ENCODE results near the gene GPR108. TPM values are rescaled to one million over a fixed set of nuclear protein-coding genes. Genes with fewer than 3 reads are reported as not detected.
A peak's percentile ranks its signal among the peaks of the same experiment; 100 is the strongest.
"Not testable (repeated sequence)": the region's sequence is repeated elsewhere in the genome, so short reads cannot be mapped to it uniquely, and the experiment has no call there.

The GPR108 gene
- total RNA-seq, 1 donor from 2014 or later, result 65.9 TPM

DNA sequence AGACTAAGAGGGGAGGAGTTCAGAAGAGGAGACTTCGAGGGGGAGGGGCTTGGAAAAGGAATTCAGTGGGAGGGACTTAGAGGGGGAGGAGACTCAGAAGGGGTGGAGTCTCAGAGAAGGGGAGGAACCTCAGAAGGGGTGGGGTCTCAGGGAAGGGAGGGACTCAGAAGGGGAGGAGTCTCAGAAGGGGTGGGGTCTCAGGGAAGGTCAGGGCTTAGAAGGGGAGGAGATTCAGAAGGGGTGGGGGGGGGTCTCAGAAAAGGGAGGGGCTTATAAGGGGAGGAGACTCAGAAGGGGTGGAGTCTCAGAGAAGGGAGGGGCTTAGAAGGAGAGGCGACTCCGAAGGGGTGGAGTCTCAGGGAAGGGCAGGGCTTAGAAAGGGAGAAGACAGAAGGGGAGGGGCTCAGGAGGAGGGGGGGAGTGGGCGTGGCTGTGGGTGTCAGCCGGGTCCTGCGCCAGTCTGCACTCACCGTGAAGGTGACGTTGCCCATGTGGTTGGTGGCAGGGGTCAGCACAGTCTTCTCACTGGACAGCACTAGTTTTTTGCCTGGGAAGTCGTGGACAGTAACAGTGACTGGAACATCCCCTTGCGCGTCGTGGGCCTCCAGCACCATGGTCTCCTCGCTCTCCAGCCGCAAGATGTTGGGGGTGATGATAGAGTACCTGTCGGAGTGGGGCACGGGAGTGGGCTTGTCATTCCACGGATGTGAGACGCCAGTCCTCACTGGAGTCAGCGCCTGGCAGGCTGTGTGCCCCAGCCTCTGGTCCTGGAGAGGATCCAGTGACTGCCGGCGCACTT is 18.4 kb downstream of the GPR108 start:
- peak; percentile 20 for ATAC-seq

GRCh38 chr19:6718111-6718740 is 19.2 kb downstream of the GPR108 start:
- ATAC-seq, result no peak

DNA sequence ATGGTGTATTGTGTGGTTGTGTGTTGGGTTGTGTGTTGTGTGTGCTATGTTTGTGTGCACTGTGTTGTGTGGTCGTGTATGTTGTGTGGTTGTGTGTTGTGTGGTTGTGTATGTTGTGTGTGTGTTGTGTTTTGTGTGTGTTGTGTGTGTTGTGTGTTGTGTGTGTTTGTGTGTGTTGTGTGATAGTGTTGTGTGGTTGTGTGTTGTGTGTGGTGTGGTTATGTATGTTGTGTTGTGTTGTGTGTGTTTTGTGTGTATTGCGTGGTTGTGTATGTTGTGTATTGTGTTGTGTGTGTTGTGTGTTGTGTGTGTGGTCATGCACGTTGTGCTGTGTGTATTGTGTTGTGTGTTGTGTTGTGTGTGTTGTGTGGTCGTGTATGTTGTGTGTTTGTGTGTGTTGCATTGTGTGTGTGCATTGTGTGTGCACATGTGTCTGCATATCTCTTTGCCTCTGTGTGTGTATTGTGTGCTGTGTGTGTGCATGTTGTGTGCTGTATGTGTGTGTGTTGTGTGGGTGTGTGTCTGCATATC is 19.9 kb downstream of the GPR108 start:
- no peak for ATAC-seq

DNA sequence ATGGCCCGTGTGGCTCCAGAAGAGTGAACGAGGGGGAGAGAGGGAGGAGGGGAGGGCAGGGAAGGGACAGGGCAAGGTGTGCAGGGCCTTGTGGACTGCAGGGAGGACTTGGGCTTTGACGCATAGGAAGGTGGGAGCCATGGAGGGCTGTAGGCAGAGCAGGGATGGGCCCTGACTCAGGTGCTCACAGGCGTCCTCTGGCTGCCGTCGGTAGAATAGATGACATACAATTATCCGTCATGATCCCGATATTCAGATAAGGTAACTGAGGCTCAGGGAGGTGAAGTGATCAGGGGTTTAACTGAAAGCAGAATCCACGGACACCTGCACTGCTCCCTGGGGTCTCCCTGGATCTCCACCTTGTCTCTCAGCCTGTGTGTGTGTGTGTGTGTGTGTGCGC is 20.3 kb downstream of the GPR108 start:
- no peak for ATAC-seq

GRCh38 chr19:6716610-6716970 is 20.8 kb downstream of the GPR108 start:
- no peak for ATAC-seq

- no peak for ATAC-seq
These were observed 22.4 kb downstream of the GPR108 start for GRCh38 chr19:6714749-6715555.

DNA sequence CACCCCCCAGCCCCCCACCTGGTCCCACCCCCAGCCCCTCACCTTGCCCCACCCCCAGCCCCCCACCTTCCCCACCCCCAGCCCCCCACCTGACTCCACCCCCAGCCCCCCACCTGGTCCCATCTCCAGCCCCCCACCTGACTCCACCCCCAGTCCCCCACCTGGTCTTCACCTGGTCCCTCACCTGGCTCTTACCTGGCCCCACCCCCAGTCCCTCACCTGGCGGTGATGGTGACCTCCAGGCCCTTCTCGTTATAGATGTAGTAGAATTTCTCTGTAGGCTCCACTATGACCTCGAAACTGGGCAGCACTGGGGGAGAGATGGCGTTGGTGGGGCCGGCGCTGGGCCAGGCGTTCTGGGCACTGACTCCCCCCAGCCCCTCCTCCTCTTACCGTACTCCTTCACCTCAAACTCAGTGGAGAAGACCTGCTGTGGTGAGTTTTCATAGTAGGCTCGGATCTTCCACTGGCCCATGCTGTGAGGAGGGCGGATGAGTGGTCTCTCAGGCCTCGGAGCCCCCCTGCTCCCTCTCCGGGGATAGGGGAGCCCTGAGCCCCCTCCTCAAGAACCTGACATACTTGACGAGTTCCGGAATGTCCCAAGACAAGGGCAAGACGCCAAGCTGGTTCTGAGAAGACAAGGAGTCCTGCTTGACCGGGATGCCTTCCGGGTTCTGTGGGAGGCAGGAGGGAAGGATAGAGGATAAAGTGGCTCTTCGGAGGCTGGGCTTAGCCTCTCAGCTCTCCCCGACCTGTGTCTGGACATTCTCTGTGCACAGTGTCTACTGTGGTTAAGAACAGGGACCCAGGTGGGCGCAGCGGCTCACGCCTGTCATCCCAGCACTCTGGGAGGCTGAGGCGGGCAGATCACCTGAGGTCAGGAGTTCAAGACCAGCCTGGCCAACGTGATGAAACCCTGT is 23.3 kb downstream of the GPR108 start:
- no peak for ATAC-seq

- ATAC-seq, result no peak
These were observed 24.4 kb downstream of the GPR108 start for GRCh38 chr19:6712692-6713670.

- ATAC-seq, result no peak
These were observed 25.1 kb downstream of the GPR108 start for GRCh38 chr19:6712231-6712630.

- ATAC-seq, result no peak
These were observed 25.8 kb downstream of the GPR108 start for GRCh38 chr19:6711605-6712004.

GRCh38 chr19:6711078-6711361 is 26.4 kb downstream of the GPR108 start:
- no peak for ATAC-seq

DNA sequence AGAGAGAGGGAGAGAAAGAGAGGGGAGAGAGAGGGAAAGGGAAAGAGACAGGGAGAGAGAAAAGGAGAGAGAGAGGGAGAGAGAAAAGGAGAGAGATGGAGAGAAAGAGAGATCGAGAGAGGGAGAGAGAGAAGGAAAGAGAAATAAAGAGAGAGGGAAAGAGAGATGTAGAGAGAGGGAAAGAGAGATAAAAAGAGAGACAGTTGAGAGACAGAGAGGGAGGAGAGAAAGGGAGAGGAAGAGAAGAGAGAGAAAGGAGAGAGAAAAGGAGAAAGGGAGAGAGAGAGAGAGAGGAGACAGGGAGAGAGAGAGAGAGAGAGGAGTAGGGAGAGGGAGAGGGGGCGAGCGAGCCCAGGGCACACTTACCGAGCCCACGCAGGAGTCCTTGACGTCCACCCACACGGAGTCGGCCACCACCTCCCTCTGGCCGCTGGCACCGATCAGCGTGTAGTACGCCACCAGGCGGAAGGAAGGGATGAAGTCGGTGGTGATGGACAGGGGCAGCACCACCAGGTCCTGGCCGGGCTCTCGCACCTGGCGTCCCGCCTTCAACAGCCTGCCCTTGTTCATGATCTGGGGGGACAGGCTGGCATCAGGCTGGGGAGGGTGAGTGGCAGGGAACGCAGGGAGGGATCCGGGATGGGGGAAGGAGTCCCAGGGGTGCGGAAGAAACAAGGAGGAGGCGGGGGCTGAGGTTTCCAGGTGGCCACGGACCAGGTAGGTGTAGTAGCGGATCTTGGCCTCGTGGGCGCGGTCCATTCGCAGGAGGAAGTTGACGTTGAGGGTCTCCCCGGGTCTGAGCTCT is 26.9 kb downstream of the GPR108 start:
- ATAC-seq, result no peak

DNA sequence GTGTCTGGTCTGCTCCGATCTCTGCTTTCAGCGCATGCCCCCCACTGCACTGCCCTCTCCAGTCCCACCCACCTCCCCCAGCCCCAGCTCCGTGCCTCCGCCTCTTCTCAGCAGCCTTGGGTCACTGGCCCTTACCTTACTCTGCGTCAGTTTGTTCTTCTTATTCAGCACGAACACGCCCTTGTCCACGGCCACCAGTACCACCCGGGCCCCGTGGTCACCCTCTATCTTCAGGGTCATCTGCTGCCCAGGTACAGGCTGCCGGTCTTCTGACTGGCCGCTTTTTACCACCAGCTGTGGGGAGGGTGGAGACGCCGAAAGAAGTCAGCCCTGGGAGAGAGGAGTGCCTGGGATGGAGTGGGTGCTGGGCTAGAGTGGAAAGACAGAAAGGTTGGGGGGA is 27.8 kb downstream of the GPR108 start:
- ATAC-seq, result no peak

DNA sequence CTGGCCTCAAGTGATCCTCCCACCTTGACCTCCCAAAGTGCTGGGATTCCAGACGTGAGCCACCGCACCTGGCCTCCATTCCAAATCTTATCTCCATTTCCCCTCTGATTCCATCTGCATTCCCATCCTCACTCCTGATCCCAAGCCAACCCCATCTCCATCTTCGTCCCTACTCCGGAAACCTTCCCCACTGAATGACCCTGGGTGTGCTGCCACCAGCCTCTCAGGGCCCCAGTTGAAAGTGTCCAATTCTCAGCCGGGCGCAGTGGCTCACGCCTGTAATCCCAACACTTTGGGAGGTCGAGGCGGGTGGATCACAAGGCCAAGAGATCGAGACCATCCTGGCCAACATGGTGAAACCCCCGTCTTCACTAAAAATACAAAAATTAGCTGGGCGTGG is 28.5 kb downstream of the GPR108 start:
- ATAC-seq, result not testable (repeated sequence)

DNA sequence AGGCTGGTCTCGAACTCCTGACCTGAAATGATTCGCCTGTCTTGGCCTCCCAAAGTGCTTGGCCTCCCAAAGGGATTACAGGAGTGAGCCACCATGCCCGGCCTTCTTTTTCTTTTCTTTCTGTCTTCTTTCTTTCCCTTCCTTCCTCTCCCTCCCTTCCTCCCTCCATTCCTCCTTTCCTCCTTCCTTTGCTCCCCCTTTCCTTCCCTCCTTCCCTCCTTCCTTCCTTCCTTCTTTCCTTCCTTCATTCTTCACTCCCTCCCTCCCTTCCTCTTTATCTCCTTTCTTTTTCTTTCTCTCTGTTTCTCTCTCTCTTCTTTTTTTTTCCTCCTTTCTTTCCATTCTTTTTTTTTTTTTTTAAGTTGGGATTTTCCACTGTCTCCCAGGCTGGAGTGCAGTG is 29.0 kb downstream of the GPR108 start:
- ATAC-seq, result no peak

DNA sequence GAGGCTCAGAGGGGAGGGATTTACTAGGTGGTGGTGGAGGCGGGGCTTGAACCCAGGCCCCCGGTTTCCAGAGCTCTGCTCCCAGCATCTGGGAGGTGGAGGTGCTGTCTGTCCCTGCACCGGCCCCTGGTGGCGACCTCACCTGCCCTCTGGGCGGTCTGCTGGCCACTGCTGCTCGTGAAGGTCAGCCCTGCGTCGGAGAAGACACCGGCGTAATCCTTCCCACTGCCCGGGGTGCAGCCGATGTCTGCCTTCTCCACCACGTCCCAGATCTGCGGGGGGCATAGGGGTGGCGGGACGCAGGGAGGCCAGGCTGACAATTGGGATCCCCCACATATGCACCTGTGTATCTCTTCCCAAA is 29.7 kb downstream of the GPR108 start:
- no peak for ATAC-seq

DNA sequence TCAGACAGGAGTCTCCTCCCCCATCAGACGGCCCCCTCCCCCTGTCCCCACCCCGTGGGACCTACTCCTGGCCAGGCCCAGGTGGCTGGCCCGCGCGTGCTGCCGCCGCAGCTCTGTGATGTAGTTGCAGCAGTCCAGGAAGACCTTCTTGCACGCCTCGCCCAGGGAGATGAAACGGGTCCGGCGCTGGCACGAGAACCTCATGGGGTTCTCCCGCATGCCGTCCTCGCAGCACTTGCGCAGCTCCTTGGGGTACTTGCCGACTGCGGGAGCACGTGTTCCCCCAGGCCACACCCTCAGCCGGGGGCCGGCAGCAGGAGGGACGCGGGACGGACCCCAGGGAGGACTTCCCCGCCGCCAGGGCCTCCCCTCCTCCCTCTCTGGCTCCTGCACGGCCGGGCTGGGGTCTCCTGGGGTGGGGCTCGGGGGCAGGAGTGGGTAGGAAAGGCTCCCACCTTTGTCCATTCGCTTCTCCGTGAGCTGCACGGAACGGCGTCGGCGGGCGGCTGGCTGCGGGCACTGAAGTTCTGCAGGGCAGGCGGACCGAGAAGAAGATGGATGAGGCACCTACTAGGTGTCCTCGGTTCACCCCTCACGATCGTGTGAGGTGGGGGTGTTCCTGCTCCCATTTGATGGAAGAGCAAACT is 30.2 kb downstream of the GPR108 start:
- ATAC-seq, result no peak

DNA sequence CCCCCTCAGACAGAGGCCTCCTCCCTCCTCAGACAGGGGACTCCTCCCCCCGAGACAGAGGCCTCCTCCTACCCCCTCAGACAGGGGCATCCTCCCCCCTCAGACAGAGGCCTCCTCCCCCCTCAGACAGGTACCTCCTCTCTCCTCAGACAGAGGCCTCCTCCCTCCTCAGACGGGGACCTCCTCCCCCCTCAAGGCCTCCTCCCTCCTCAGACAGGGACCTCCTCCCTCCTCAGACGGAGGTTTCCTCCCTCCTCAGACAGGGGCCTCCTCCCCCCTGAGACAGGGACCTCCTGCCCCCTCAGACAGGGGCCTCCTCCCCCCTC is 30.8 kb downstream of the GPR108 start:
- peak; percentile 41 for ATAC-seq

DNA sequence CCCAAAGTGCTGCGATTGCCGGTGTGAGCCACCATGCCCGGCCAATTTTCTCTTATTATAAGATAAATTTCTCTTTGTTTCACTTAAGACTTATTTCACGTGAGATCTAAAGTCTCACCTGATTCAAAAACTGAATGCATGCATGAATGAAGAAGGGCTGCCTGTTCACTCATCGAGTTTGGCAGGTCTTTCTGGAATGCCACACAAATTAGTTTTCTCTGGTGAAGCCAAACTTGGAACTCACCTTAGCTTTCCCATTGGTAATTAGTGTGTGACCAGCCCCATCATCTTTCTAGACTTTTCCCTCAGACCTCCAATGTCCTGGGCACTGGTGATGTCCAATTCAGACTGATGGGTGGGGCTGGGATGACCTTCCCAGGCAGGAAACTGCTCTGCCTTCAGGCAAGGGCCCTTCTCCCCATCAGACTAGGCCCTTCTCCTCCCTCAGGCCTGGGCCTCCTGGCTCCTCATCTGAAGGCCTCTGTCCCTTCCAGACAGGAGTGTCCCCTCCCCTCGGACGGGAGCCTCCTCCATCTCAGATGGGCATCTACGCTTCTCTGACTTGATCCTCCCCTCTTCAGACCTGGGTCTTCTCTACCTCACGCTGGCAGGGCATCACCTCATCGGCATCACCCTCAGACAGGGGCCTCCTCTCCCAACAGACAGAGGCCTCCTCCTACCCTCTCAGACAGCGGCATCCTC is 31.3 kb downstream of the GPR108 start:
- ATAC-seq, result peak; percentile 40
